WTC11 (cell line): ENCODE measurements around the gene MGMT. TPM values are rescaled to one million over a fixed set of nuclear protein-coding genes. Genes with fewer than 3 reads are reported as not detected.
A peak's percentile ranks its signal among the peaks of the same experiment; 100 is the strongest.

Source experiments
- ATAC-seq: fragments of 200-7000 bp; cut with Tn5 transposase; 2 replicates; pipeline ENCODE4 v1.10.0; 2021; ENCODE audit warnings: mild to moderate bottlenecking, moderate library complexity
- CTCF ChIA-PET: fragments of 300-600 bp; sonication (Branson Sonifier 250); formaldehyde crosslinking; loops from one replicate; lab custom pipeline; 2021; ENCODE audit warnings: antibody characterized with exemption; lab: Charles Lee
- POLR2A ChIA-PET: fragments of 350-600 bp; sonication (Branson Sonifier 250); formaldehyde crosslinking; loops from one replicate; lab custom pipeline; 2021; ENCODE audit warnings: antibody characterized with exemption; lab: Charles Lee
- DNase-seq: peaks from one replicate; pipeline ENCODE4 v3.0.0; 2021; ENCODE audit warnings: low spot score
- H3K27ac Mint-ChIP-seq: 2 replicates; pipeline ENCODE4 v1.8.0; 2021; ENCODE audit warnings: mixed read lengths
- H3K27me3 Mint-ChIP-seq: 2 replicates; pipeline ENCODE4 v1.8.0; 2021; ENCODE audit warnings: low read depth, mild to moderate bottlenecking, moderate library complexity, mixed read lengths
- H3K36me3 Mint-ChIP-seq: 2 replicates; pipeline ENCODE4 v1.8.0; 2021; ENCODE audit warnings: mixed read lengths
- H3K4me1 Mint-ChIP-seq: 2 replicates; pipeline ENCODE4 v1.8.0; 2022; ENCODE audit warnings: mixed read lengths
- H3K4me3 Mint-ChIP-seq: 2 replicates; pipeline ENCODE4 v1.8.0; 2021; ENCODE audit warnings: mild to moderate bottlenecking, moderate library complexity, mixed read lengths
- H3K9me3 Mint-ChIP-seq: 2 replicates; pipeline ENCODE4 v1.8.0; 2021; ENCODE audit warnings: mixed read lengths
- ATF6 ChIP-seq: sonication (generic); formaldehyde crosslinking; IDR thresholded peaks from 2 replicates; pipeline ENCODE4 v1.8.1; 2023; ENCODE audit warnings: mild to moderate bottlenecking, missing genetic modification reagents
- GABPB1 ChIP-seq: sonication (generic); formaldehyde crosslinking; IDR thresholded peaks from 2 replicates; pipeline ENCODE4 v1.8.1; 2023; ENCODE audit warnings: mild to moderate bottlenecking, missing genetic modification reagents
- NR1H2 ChIP-seq: sonication (generic); formaldehyde crosslinking; IDR thresholded peaks from 2 replicates; pipeline ENCODE4 v1.9.0; 2021; ENCODE audit warnings: mild to moderate bottlenecking, moderate library complexity, missing genetic modification reagents
- USF1 ChIP-seq: sonication (generic); formaldehyde crosslinking; IDR thresholded peaks from 2 replicates; pipeline ENCODE4 v1.8.0; 2022; ENCODE audit warnings: mild to moderate bottlenecking, missing genetic modification reagents
- ZNF423 ChIP-seq: fragments of 250-450 bp; sonication (Bioruptor Pico); IDR thresholded peaks from 2 replicates; pipeline ENCODE4 v2.1.2; 2022; ENCODE audit warnings: mild to moderate bottlenecking, moderate library complexity
- ZNF425 ChIP-seq: fragments of 250-450 bp; sonication (Bioruptor Pico); conservative IDR thresholded peaks from 2 replicates; pipeline ENCODE4 v1.9.0; 2021; ENCODE audit warnings: mild to moderate bottlenecking
- total RNA-seq: library from RNA; stranded (reverse); gene quantifications from 3 replicates; pipeline ENCODE4 v1.2.3, GENCODE V29; 2021
- TF ChIP-seq, protein P1 (sequence below): sonication (generic); formaldehyde crosslinking; IDR thresholded peaks from 2 replicates; pipeline ENCODE4 v1.8.1; 2023; ENCODE audit warnings: mild to moderate bottlenecking, missing genetic modification reagents, moderate library complexity
- TF ChIP-seq, protein P2 (sequence below): sonication (generic); formaldehyde crosslinking; IDR thresholded peaks from 2 replicates; pipeline ENCODE4 v1.8.0; 2023; ENCODE audit warnings: missing genetic modification reagents, mild to moderate bottlenecking, borderline replicate concordance
- TF ChIP-seq, protein P3 (sequence below): sonication (generic); formaldehyde crosslinking; IDR thresholded peaks from 2 replicates; pipeline ENCODE4 v1.8.1; 2022; ENCODE audit warnings: missing genetic modification reagents, borderline replicate concordance
- TF ChIP-seq, protein P4 (sequence below): sonication (generic); formaldehyde crosslinking; IDR thresholded peaks from 2 replicates; pipeline ENCODE4 v1.8.0; 2022; ENCODE audit warnings: mild to moderate bottlenecking, missing genetic modification reagents
- TF ChIP-seq, protein P5 (sequence below): fragments of 250-450 bp; sonication (Bioruptor Pico); IDR thresholded peaks from 2 replicates; pipeline ENCODE4 v1.8.0; 2021; ENCODE audit warnings: mild to moderate bottlenecking

The MGMT gene
- total RNA-seq, 1 experiment from 2014 or later, result 11.8 TPM

DNA sequence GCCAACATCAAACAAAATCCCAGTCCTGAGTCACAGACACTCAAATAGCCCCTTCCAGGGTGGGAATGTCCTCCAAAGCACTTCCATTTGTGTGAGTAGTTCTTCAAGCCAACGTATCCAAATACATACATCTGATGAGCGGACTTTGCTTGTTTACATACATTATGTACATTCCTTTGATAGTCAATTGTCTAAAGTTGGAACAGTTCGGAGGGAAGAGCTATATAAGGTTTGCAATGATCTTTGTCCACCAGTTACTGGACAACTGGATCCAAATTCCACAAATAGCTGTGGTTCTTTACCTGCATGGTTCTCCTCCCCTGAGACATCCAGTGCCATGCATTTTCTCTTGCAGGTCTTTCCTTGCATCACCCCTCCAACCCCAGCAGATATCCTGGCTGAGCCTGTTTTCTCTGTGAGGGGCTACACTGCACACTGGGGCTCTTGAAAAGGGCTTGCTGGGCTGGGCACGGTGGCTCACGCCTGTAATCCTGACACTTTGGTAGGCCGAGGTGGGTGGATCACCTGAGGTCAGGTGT lies 4.7 kb upstream of the MGMT start:
- ChIA-PET CTCF (no interaction called here), POLR2A (no interaction called here)
- peaks cover 12% of the 10 kb centered on the region for H3K27me3 Mint-ChIP-seq
- peaks cover 26% of the 10 kb centered on the region for H3K4me1 Mint-ChIP-seq
- no peak overlapping the region for H3K4me3 Mint-ChIP-seq
- H3K9me3 Mint-ChIP-seq, result no peaks in the 10 kb centered on the region
- TF ChIP-seq ZNF423 (no peak), GABPB1 (peak; percentile 78)
- H3K27ac Mint-ChIP-seq, result no peak overlapping the region
- ATAC-seq (no peak), DNase-seq (no peak)
- no peaks in the 10 kb centered on the region for H3K36me3 Mint-ChIP-seq

DNA sequence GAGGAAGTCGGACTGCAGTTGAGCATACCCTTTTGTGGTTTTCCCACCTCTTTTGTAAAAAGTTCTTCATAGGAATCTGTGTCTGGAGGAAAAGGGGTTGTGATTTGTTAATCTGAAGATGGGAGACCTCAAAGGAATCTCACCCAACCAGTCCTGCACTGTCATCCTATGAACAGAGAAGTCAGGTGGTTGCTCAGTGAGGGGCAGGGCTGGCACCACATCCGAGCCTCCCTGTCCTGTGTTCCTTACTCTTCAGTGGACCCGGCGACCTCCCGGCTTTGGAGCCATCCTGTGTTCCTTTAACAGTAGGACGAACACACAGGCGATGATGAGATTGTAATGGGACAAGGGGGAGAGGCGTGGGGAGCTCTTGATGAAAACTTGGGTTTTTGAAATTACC lies 2.8 kb upstream of the MGMT start:
- Mint-ChIP-seq H3K4me1 (peaks cover 16% of the 10 kb centered on the region), H3K36me3 (no peaks in the 10 kb centered on the region), H3K27ac (no peak overlapping the region), H3K27me3 (peaks cover 12% of the 10 kb centered on the region)
- ChIA-PET CTCF (no interaction called here), POLR2A (no interaction called here)
- ATAC-seq (no peak), DNase-seq (no peak)
- TF ChIP-seq, protein P1, sequence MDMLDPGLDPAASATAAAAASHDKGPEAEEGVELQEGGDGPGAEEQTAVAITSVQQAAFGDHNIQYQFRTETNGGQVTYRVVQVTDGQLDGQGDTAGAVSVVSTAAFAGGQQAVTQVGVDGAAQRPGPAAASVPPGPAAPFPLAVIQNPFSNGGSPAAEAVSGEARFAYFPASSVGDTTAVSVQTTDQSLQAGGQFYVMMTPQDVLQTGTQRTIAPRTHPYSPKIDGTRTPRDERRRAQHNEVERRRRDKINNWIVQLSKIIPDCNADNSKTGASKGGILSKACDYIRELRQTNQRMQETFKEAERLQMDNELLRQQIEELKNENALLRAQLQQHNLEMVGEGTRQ (CRISPR knock-in tag), result no peak
- TF ChIP-seq, protein P2, sequence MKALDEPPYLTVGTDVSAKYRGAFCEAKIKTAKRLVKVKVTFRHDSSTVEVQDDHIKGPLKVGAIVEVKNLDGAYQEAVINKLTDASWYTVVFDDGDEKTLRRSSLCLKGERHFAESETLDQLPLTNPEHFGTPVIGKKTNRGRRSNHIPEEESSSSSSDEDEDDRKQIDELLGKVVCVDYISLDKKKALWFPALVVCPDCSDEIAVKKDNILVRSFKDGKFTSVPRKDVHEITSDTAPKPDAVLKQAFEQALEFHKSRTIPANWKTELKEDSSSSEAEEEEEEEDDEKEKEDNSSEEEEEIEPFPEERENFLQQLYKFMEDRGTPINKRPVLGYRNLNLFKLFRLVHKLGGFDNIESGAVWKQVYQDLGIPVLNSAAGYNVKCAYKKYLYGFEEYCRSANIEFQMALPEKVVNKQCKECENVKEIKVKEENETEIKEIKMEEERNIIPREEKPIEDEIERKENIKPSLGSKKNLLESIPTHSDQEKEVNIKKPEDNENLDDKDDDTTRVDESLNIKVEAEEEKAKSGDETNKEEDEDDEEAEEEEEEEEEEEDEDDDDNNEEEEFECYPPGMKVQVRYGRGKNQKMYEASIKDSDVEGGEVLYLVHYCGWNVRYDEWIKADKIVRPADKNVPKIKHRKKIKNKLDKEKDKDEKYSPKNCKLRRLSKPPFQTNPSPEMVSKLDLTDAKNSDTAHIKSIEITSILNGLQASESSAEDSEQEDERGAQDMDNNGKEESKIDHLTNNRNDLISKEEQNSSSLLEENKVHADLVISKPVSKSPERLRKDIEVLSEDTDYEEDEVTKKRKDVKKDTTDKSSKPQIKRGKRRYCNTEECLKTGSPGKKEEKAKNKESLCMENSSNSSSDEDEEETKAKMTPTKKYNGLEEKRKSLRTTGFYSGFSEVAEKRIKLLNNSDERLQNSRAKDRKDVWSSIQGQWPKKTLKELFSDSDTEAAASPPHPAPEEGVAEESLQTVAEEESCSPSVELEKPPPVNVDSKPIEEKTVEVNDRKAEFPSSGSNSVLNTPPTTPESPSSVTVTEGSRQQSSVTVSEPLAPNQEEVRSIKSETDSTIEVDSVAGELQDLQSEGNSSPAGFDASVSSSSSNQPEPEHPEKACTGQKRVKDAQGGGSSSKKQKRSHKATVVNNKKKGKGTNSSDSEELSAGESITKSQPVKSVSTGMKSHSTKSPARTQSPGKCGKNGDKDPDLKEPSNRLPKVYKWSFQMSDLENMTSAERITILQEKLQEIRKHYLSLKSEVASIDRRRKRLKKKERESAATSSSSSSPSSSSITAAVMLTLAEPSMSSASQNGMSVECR (CRISPR knock-in tag), result no peak
- TF ChIP-seq NR1H2 (CRISPR knock-in tag) (no peak), USF1 (CRISPR knock-in tag) (no peak), ZNF425 (CRISPR knock-in tag) (no peak), ATF6 (no peak)
- TF ChIP-seq, protein P3, sequence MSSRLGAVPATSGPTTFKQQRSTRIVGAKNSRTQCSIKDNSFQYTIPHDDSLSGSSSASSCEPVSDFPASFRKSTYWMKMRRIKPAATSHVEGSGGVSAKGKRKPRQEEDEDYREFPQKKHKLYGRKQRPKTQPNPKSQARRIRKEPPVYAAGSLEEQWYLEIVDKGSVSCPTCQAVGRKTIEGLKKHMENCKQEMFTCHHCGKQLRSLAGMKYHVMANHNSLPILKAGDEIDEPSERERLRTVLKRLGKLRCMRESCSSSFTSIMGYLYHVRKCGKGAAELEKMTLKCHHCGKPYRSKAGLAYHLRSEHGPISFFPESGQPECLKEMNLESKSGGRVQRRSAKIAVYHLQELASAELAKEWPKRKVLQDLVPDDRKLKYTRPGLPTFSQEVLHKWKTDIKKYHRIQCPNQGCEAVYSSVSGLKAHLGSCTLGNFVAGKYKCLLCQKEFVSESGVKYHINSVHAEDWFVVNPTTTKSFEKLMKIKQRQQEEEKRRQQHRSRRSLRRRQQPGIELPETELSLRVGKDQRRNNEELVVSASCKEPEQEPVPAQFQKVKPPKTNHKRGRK (CRISPR knock-in tag), result no peak
- TF ChIP-seq, protein P4, sequence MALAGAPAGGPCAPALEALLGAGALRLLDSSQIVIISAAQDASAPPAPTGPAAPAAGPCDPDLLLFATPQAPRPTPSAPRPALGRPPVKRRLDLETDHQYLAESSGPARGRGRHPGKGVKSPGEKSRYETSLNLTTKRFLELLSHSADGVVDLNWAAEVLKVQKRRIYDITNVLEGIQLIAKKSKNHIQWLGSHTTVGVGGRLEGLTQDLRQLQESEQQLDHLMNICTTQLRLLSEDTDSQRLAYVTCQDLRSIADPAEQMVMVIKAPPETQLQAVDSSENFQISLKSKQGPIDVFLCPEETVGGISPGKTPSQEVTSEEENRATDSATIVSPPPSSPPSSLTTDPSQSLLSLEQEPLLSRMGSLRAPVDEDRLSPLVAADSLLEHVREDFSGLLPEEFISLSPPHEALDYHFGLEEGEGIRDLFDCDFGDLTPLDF (CRISPR knock-in tag), result no peak
- TF ChIP-seq, protein P5, sequence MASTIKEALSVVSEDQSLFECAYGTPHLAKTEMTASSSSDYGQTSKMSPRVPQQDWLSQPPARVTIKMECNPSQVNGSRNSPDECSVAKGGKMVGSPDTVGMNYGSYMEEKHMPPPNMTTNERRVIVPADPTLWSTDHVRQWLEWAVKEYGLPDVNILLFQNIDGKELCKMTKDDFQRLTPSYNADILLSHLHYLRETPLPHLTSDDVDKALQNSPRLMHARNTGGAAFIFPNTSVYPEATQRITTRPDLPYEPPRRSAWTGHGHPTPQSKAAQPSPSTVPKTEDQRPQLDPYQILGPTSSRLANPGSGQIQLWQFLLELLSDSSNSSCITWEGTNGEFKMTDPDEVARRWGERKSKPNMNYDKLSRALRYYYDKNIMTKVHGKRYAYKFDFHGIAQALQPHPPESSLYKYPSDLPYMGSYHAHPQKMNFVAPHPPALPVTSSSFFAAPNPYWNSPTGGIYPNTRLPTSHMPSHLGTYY (CRISPR knock-in tag), result no peak
- TF ChIP-seq, all 79 proteins: peak for 0
- H3K9me3 Mint-ChIP-seq, result no peaks in the 10 kb centered on the region
- H3K4me3 Mint-ChIP-seq, result no peak overlapping the region
